Thyroid gland (tissue), 4 donors: Measurements from ENCODE around the gene SLC29A2. TPM values are rescaled to one million over a fixed set of nuclear protein-coding genes. Genes with fewer than 3 reads are reported as not detected.

Experiments used
- DNase-seq, 2 donors: peaks; one replicate each; pipeline ENCODE4 v3.0.0-alpha.2; 2019
- H3K27ac ChIP-seq, 3 donors: fragments of 200-600 bp; sonication (generic); 1 replicate in 2 of 3; 2 replicates in 1 of 3; pipeline ENCODE4 v1.5.1; 2016 to 2019; ENCODE audit warnings: mild to moderate bottlenecking in 1 of 3, moderate library complexity in 1 of 3
- H3K27me3 ChIP-seq: fragments of 200-600 bp; sonication (generic); one replicate; pipeline ENCODE4 v1.5.1; 2019
- H3K36me3 ChIP-seq, 2 donors: fragments of 200-600 bp; sonication (generic); one replicate each; pipeline ENCODE4 v1.5.1; 2016 to 2019
- H3K4me1 ChIP-seq, 2 donors: fragments of 200-600 bp; sonication (generic); one replicate each; pipeline ENCODE4 v1.5.1; 2017 to 2019
- H3K4me3 ChIP-seq, 3 donors: fragments of 200-600 bp; sonication (generic); replicated peaks in 1 of 3; 1 replicate in 2 of 3; 2 replicates in 1 of 3; pipeline ENCODE4 v1.5.1; 2016; ENCODE audit warnings: mild to moderate bottlenecking in 1 of 3
- H3K9me3 ChIP-seq: fragments of 200-600 bp; sonication (generic); one replicate; pipeline ENCODE4 v1.5.1; 2017
- POLR2A ChIP-seq, 2 donors: fragments of 450-650 bp; IDR thresholded peaks; one replicate each; pipeline ENCODE4 v1.6.1; 2017; ENCODE audit warnings: antibody characterized with exemption in 2 of 2, mild to moderate bottlenecking in 2 of 2, moderate library complexity in 1 of 2
- WGBS, 2 donors: methylation state at CpG; one replicate each; pipeline ENCODE4 v1.1.5; 2017; 5-methylcytosine and 5-hydroxymethylcytosine counted together
- intact Hi-C: fragments of 100-400 bp; cut with DNase I; formaldehyde crosslinking; loops from one replicate; pipeline ENCODE4 v1.15.1; 2023
- total RNA-seq, 4 donors: library from RNA; depleted of rRNA; stranded (reverse); fragments of >200 nt; gene quantifications; one replicate each; pipeline ENCODE4 v1.2.3, GENCODE V29; 2016
- TF ChIP-seq, protein P1 (sequence below), 6 experiments: fragments of 200-600 bp in 3 of 6; fragments of 450-650 bp in 3 of 6; sonication (generic) in 3 of 6; IDR thresholded peaks; one replicate each; pipeline ENCODE4 v1.5.1; 2016 to 2019; ENCODE audit warnings: antibody characterized with exemption in 6 of 6, mild to moderate bottlenecking in 2 of 6, inconsistent platforms in 1 of 6, moderate library complexity in 1 of 6

The SLC29A2 gene
- total RNA-seq, 4 donors from 2014 or later: 5.0 to 11.4 (median 8.3) TPM

- 77 to 79% methylated on average over 6 of the region's 6 CpGs for WGBS, 2 donors
- Histone ChIP-seq H3K36me3 (no peaks in the 10 kb centered on the region), H3K27ac (no peak overlapping the region), H3K4me3 (no peak overlapping the region), H3K4me1 (peaks cover 0 to 8% of the 10 kb centered on the region in 2 donors), H3K27me3 (no peaks in the 10 kb centered on the region), H3K9me3 (no peaks in the 10 kb centered on the region)
- intact Hi-C loops: no loop called here
- TF ChIP-seq, protein P1, sequence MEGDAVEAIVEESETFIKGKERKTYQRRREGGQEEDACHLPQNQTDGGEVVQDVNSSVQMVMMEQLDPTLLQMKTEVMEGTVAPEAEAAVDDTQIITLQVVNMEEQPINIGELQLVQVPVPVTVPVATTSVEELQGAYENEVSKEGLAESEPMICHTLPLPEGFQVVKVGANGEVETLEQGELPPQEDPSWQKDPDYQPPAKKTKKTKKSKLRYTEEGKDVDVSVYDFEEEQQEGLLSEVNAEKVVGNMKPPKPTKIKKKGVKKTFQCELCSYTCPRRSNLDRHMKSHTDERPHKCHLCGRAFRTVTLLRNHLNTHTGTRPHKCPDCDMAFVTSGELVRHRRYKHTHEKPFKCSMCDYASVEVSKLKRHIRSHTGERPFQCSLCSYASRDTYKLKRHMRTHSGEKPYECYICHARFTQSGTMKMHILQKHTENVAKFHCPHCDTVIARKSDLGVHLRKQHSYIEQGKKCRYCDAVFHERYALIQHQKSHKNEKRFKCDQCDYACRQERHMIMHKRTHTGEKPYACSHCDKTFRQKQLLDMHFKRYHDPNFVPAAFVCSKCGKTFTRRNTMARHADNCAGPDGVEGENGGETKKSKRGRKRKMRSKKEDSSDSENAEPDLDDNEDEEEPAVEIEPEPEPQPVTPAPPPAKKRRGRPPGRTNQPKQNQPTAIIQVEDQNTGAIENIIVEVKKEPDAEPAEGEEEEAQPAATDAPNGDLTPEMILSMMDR (IDR thresholded peaks at IDR 0.05): no peak
- TF ChIP-seq POLR2A (IDR thresholded peaks at IDR 0.05): no peak
- DNase-seq: no peak
Measured at GRCh38 chr11:66413167-66413566, 41.6 kb upstream of the SLC29A2 start.

GRCh38 chr11:66412110-66412509 is 40.5 kb upstream of the SLC29A2 start:
- H3K9me3 ChIP-seq: no peaks in the 10 kb centered on the region
- WGBS, 2 donors: 55 to 62% methylated on average over 5 to 7 of the region's 7 CpGs
- TF ChIP-seq POLR2A (IDR thresholded peaks at IDR 0.05): no peak
- TF ChIP-seq, protein P1 (IDR thresholded peaks at IDR 0.05): no peak
- intact Hi-C loops: no loop called here
- no peak overlapping the region for H3K27ac ChIP-seq
- H3K27me3 ChIP-seq: no peaks in the 10 kb centered on the region
- no peak for DNase-seq
- H3K36me3 ChIP-seq: no peaks in the 10 kb centered on the region
- no peak overlapping the region for H3K4me3 ChIP-seq
- peaks cover 0 to 5% of the 10 kb centered on the region in 2 donors for H3K4me1 ChIP-seq

DNA sequence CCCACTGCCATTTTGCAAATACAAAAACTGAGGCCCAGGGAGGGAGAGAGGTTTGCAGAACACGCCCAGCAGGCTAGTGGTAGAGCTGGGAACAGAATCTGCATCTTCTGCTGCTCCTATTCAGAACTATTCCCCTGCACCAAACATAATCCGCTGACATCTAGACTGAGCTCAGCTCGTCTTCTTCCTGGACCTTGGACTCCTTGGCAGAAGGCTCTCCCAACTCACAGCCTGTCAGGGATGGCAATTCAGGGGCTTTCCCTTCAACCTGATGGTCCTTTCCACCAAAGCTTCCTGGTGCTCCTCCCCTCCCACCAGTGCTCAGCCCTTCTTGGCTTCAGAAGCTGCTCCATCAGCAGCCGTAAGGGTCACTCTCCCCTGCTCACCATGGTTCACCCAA is 39.8 kb upstream of the SLC29A2 start:
- Histone ChIP-seq H3K27ac (no peak overlapping the region), H3K9me3 (no peaks in the 10 kb centered on the region), H3K27me3 (no peaks in the 10 kb centered on the region), H3K4me3 (no peak overlapping the region), H3K4me1 (peaks cover 0 to 5% of the 10 kb centered on the region in 2 donors), H3K36me3 (no peaks in the 10 kb centered on the region)
- DNase-seq: no peak
- WGBS, 2 donors: 67 to 77% methylated on average over 4 of the region's 4 CpGs
- no peak for TF ChIP-seq POLR2A (IDR thresholded peaks at IDR 0.05)
- intact Hi-C loops: no loop called here

- WGBS, 2 donors: 59% methylated on average over 3 of the region's 12 CpGs; no CpG with 5 or more reads in 1 of the 2 donors
- H3K27ac ChIP-seq: no peak overlapping the region
- H3K4me1 ChIP-seq: peaks cover 0 to 5% of the 10 kb centered on the region in 2 donors
- intact Hi-C loops: no loop called here
- no peaks in the 10 kb centered on the region for H3K36me3 ChIP-seq
- no peaks in the 10 kb centered on the region for H3K9me3 ChIP-seq
- H3K4me3 ChIP-seq: no peak overlapping the region
- H3K27me3 ChIP-seq: no peaks in the 10 kb centered on the region
- TF ChIP-seq, protein P1 (IDR thresholded peaks at IDR 0.05): no peak
- TF ChIP-seq POLR2A (IDR thresholded peaks at IDR 0.05): no peak
- DNase-seq: no peak
Measured at GRCh38 chr11:66410191-66410590, 38.6 kb upstream of the SLC29A2 start.

DNA sequence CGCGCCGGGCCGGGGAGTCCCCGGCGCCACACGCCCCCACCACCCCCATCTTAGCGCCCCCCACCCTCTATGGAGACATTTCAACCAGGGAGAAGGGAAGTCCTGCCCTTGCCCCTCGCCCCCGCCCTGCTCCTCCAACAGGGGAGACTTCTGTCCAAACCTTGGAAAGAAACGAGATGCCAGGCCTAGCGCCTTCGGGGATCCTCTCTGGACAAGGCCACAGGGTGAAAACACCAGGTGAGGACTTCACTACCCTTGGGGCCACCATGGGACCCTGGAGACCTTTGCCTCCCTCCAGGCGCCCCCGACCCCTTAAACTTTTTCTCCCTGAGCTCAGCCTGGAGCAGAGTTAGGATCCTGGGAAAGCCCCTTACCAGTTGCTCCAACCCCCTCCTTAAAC is 37.7 kb upstream of the SLC29A2 start:
- H3K36me3 ChIP-seq: no peaks in the 10 kb centered on the region
- no peak overlapping the region for H3K4me3 ChIP-seq
- H3K4me1 ChIP-seq: peaks cover 0 to 5% of the 10 kb centered on the region in 2 donors
- TF ChIP-seq POLR2A (IDR thresholded peaks at IDR 0.05): no peak
- DNase-seq: no peak
- H3K27me3 ChIP-seq: no peaks in the 10 kb centered on the region
- intact Hi-C loops: loop anchor here (2.0 to 5.0 kb wide), 2 partner anchors 22 to 268 kb away; partner anchors contain the start of gene RBM4B
- WGBS, 2 donors: 46 to 86% methylated on average over 2 to 4 of the region's 15 CpGs
- no peak overlapping the region for H3K27ac ChIP-seq
- no peaks in the 10 kb centered on the region for H3K9me3 ChIP-seq

GRCh38 chr11:66408488-66409214 is 37.1 kb upstream of the SLC29A2 start:
- no peaks in the 10 kb centered on the region for H3K9me3 ChIP-seq
- H3K36me3 ChIP-seq: no peaks in the 10 kb centered on the region
- peak; percentile 84 to 85 for DNase-seq
- 0 to 1% methylated on average over 19 to 28 of the region's 63 CpGs for WGBS, 2 donors
- peaks cover 0 to 5% of the 10 kb centered on the region in 2 donors for H3K4me1 ChIP-seq
- no peak overlapping the region for H3K27ac ChIP-seq
- intact Hi-C loops: loop anchor here (2.0 to 5.0 kb wide), 2 partner anchors 22 to 269 kb away; partner anchors contain the start of gene RBM4B
- no peaks in the 10 kb centered on the region for H3K27me3 ChIP-seq
- H3K4me3 ChIP-seq: no peak overlapping the region
- TF ChIP-seq, protein P1 (IDR thresholded peaks at IDR 0.05): peak; percentile 99 to 100 (median 99)
- no peak for TF ChIP-seq POLR2A (IDR thresholded peaks at IDR 0.05)
